Choroid plexus epithelial cell (primary cell): Measurements from ENCODE around the gene CST6.

Source experiments
- DNase-seq: peaks from one replicate; pipeline ENCODE4 v3.0.0-alpha.2; 2010; ENCODE audit warnings: low read depth
- H3K4me3 ChIP-seq: 2 replicates; pipeline ENCODE4 v1.5.1; 2011; ENCODE audit warnings: low read depth, mild to moderate bottlenecking, control low read depth, low read length, moderate library complexity
- CTCF ChIP-seq: conservative IDR thresholded peaks from 2 replicates; pipeline ENCODE4 v1.5.1; 2011; ENCODE audit warnings: low read depth, mild to moderate bottlenecking, control low read depth, inconsistent platforms, low read length, moderate library complexity

The CST6 gene

GRCh38 chr11:66042227-66042995, 30.6 kb downstream of the CST6 start:
- no peak for TF ChIP-seq CTCF
- H3K4me3 ChIP-seq, result no peak overlapping the region
- no peak for DNase-seq

DNA sequence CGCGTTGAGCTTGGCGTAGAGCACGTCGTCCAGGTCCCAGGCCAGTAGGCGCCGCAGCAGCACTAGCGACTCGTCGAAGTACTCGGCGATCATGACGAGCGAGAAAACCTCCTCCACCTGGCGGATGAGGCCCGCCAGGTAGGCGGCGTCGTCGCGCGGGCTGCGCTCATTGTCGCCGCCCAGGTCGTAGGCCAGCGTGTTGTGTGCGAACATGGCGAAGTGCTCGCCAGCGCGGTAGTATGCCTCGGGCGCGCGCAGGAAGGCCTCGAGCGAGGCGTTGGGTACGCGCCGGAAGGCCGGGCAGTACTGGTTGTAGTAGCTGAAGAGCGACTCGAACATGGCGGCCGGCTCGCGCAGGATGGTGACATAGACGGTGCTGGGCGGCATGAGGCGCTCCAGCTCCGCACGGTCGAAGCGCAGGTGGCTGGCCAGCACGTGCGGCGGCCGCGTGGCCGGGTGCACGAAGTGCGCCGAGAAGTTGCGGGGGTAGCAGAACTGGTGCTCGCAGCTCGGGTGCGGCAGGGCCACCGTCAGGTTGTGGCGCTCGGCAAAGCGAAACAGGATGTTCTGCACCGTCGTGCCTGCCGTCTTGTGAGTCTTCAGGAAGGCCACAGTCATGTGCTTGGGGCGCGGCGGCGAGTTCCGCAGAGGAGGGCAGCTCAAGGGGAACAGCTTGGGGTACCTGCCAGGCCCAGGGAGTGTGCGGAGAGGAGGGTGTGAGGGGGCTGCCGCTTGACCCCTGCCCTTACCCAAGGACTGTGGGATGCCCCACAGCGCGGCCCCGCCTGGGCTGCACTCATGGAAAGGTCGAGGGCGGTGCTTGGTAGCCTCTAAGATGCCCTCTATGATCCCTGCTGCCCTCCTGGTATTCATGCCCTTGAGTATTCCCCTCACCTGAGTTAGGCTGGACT, 31.4 kb downstream of the CST6 start:
- DNase-seq, result no peak
- no peak for TF ChIP-seq CTCF
- no peak overlapping the region for H3K4me3 ChIP-seq

- no peak for DNase-seq
- H3K4me3 ChIP-seq, result no peak overlapping the region
- no peak for TF ChIP-seq CTCF
Observed at GRCh38 chr11:66044757-66045156, 32.9 kb downstream of the CST6 start.

- peak; percentile 91 for TF ChIP-seq CTCF
- H3K4me3 ChIP-seq, result no peak overlapping the region
- DNase-seq, result peak; percentile 87
Observed at GRCh38 chr11:66045177-66045639, 33.4 kb downstream of the CST6 start.

GRCh38 chr11:66046901-66047300, 35.1 kb downstream of the CST6 start:
- DNase-seq, result no peak
- no peak for TF ChIP-seq CTCF
- H3K4me3 ChIP-seq, result no peak overlapping the region

DNA sequence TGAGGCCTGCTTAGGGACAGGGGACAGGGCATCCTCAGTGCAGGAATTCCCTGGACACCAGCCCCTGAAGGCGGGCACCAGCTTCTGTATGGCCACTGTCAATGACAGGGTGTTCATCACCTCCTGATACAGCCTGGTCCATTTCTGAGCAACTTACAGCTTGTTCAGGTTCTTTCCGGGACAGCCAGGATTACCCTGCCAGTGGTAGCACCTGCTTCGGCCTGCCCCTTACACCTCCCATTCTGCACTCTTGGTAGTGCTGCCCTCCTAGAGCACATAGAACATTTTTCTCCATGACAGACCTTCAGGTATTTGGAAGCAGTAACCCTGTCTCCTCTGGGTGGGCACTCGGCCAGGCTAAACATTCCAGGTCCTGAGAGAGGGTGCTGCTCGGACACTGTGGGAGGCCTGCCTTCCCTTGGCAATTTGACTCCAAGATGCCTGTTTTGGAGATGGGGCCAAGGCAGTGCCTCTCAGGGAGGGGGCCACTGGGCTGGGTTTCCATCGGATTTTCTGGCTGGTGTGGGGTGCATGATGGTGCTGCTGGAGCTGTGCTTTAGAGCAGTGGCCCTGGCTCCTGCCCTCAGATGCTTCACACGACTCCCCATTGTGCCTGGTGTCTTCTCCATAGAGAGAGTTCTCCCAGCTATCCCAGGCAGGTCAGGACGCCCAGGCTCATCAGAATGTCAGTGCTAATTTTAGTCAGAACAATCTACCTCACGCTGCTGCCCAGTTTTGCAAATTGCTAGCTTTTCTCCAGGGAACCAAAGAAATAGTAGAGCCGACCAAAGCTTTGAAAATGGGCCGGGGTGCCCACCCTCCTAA, 35.9 kb downstream of the CST6 start:
- no peak overlapping the region for H3K4me3 ChIP-seq
- TF ChIP-seq CTCF, result no peak
- DNase-seq, result peak; percentile 24
